AG09319 (cell line): ENCODE data around the gene SH3TC1.

Experiments
- DNase-seq: peaks from one replicate; pipeline ENCODE4 v3.0.0-alpha.2; 2010; ENCODE audit warnings: low read depth; ENCODE audit errors: extremely low read depth
- CTCF ChIP-seq: IDR thresholded peaks from 2 replicates; pipeline ENCODE4 v1.5.1; 2011; ENCODE audit warnings: low read depth, mild to moderate bottlenecking, inconsistent platforms, low read length, moderate library complexity

SH3TC1 gene

GRCh38 chr4:8163436-8164193 lies 35.5 kb upstream of the SH3TC1 start:
- TF ChIP-seq CTCF, result no peak
- no peak for DNase-seq

GRCh38 chr4:8164194-8164565 lies 34.9 kb upstream of the SH3TC1 start:
- DNase-seq, result no peak

GRCh38 chr4:8164687-8165086 lies 34.4 kb upstream of the SH3TC1 start:
- no peak for DNase-seq
- TF ChIP-seq CTCF, result no peak

More at GRCh38 chr4:8164194-8164565, 34.9 kb upstream of the SH3TC1 start:
- TF ChIP-seq CTCF, result no peak

GRCh38 chr4:8165374-8165896 lies 33.7 kb upstream of the SH3TC1 start:
- DNase-seq, result no peak
- no peak for TF ChIP-seq CTCF

- no peak for TF ChIP-seq CTCF
- DNase-seq, result no peak
These were observed 31.8 kb upstream of the SH3TC1 start for GRCh38 chr4:8167291-8167690.

GRCh38 chr4:8167815-8168214 lies 31.3 kb upstream of the SH3TC1 start:
- no peak for TF ChIP-seq CTCF
- no peak for DNase-seq

- DNase-seq, result no peak
- peak; percentile 16 for TF ChIP-seq CTCF
These were observed 30.9 kb upstream of the SH3TC1 start for GRCh38 chr4:8168232-8168631.
